ENCODE measurements around the gene FNIP1.

- TF ChIP-seq, protein P1, sequence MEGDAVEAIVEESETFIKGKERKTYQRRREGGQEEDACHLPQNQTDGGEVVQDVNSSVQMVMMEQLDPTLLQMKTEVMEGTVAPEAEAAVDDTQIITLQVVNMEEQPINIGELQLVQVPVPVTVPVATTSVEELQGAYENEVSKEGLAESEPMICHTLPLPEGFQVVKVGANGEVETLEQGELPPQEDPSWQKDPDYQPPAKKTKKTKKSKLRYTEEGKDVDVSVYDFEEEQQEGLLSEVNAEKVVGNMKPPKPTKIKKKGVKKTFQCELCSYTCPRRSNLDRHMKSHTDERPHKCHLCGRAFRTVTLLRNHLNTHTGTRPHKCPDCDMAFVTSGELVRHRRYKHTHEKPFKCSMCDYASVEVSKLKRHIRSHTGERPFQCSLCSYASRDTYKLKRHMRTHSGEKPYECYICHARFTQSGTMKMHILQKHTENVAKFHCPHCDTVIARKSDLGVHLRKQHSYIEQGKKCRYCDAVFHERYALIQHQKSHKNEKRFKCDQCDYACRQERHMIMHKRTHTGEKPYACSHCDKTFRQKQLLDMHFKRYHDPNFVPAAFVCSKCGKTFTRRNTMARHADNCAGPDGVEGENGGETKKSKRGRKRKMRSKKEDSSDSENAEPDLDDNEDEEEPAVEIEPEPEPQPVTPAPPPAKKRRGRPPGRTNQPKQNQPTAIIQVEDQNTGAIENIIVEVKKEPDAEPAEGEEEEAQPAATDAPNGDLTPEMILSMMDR (conservative IDR thresholded peaks at IDR 0.05; ENCODE audit: low read depth in 2 of 2) = no peak
- TF ChIP-seq POLR2AphosphoS5 (IDR thresholded peaks at IDR 0.05; ENCODE audit: low read depth) = no peak
- TF ChIP-seq NANOG (IDR thresholded peaks at IDR 0.05; ENCODE audit: borderline replicate concordance) = no peak
- no peak for TF ChIP-seq CREB1 (CRISPR knock-in tag; IDR thresholded peaks at IDR 0.05; ENCODE audit: low read depth)
- TF ChIP-seq, protein P2, sequence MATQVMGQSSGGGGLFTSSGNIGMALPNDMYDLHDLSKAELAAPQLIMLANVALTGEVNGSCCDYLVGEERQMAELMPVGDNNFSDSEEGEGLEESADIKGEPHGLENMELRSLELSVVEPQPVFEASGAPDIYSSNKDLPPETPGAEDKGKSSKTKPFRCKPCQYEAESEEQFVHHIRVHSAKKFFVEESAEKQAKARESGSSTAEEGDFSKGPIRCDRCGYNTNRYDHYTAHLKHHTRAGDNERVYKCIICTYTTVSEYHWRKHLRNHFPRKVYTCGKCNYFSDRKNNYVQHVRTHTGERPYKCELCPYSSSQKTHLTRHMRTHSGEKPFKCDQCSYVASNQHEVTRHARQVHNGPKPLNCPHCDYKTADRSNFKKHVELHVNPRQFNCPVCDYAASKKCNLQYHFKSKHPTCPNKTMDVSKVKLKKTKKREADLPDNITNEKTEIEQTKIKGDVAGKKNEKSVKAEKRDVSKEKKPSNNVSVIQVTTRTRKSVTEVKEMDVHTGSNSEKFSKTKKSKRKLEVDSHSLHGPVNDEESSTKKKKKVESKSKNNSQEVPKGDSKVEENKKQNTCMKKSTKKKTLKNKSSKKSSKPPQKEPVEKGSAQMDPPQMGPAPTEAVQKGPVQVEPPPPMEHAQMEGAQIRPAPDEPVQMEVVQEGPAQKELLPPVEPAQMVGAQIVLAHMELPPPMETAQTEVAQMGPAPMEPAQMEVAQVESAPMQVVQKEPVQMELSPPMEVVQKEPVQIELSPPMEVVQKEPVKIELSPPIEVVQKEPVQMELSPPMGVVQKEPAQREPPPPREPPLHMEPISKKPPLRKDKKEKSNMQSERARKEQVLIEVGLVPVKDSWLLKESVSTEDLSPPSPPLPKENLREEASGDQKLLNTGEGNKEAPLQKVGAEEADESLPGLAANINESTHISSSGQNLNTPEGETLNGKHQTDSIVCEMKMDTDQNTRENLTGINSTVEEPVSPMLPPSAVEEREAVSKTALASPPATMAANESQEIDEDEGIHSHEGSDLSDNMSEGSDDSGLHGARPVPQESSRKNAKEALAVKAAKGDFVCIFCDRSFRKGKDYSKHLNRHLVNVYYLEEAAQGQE (IDR thresholded peaks at IDR 0.05; ENCODE audit: unreplicated experiment) = no peak
- no peak for TF ChIP-seq EZH2 (IDR thresholded peaks at IDR 0.05; ENCODE audit: low read depth, unreplicated experiment)
- no peak for TF ChIP-seq ZNF114 (CRISPR knock-in tag; IDR thresholded peaks at IDR 0.05)
- TF ChIP-seq JUNB (IDR thresholded peaks at IDR 0.05; ENCODE audit: unreplicated experiment) = no peak
- no peak for TF ChIP-seq EZH2phosphoT487 (IDR thresholded peaks at IDR 0.05; ENCODE audit: unreplicated experiment)
- TF ChIP-seq, protein P3, sequence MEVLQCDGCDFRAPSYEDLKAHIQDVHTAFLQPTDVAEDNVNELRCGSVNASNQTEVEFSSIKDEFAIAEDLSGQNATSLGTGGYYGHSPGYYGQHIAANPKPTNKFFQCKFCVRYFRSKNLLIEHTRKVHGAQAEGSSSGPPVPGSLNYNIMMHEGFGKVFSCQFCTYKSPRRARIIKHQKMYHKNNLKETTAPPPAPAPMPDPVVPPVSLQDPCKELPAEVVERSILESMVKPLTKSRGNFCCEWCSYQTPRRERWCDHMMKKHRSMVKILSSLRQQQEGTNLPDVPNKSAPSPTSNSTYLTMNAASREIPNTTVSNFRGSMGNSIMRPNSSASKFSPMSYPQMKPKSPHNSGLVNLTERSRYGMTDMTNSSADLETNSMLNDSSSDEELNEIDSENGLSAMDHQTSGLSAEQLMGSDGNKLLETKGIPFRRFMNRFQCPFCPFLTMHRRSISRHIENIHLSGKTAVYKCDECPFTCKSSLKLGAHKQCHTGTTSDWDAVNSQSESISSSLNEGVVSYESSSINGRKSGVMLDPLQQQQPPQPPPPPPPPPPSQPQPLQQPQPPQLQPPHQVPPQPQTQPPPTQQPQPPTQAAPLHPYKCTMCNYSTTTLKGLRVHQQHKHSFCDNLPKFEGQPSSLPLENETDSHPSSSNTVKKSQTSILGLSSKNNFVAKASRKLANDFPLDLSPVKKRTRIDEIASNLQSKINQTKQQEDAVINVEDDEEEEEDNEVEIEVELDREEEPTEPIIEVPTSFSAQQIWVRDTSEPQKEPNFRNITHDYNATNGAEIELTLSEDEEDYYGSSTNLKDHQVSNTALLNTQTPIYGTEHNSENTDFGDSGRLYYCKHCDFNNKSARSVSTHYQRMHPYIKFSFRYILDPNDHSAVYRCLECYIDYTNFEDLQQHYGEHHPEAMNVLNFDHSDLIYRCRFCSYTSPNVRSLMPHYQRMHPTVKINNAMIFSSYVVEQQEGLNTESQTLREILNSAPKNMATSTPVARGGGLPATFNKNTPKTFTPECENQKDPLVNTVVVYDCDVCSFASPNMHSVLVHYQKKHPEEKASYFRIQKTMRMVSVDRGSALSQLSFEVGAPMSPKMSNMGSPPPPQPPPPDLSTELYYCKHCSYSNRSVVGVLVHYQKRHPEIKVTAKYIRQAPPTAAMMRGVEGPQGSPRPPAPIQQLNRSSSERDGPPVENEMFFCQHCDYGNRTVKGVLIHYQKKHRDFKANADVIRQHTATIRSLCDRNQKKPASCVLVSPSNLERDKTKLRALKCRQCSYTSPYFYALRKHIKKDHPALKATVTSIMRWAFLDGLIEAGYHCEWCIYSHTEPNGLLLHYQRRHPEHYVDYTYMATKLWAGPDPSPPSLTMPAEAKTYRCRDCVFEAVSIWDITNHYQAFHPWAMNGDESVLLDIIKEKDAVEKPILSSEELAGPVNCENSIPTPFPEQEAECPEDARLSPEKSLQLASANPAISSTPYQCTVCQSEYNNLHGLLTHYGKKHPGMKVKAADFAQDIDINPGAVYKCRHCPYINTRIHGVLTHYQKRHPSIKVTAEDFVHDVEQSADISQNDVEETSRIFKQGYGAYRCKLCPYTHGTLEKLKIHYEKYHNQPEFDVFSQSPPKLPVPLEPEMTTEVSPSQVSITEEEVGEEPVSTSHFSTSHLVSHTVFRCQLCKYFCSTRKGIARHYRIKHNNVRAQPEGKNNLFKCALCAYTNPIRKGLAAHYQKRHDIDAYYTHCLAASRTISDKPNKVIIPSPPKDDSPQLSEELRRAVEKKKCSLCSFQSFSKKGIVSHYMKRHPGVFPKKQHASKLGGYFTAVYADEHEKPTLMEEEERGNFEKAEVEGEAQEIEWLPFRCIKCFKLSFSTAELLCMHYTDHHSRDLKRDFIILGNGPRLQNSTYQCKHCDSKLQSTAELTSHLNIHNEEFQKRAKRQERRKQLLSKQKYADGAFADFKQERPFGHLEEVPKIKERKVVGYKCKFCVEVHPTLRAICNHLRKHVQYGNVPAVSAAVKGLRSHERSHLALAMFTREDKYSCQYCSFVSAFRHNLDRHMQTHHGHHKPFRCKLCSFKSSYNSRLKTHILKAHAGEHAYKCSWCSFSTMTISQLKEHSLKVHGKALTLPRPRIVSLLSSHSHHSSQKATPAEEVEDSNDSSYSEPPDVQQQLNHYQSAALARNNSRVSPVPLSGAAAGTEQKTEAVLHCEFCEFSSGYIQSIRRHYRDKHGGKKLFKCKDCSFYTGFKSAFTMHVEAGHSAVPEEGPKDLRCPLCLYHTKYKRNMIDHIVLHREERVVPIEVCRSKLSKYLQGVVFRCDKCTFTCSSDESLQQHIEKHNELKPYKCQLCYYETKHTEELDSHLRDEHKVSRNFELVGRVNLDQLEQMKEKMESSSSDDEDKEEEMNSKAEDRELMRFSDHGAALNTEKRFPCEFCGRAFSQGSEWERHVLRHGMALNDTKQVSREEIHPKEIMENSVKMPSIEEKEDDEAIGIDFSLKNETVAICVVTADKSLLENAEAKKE (CRISPR knock-in tag; IDR thresholded peaks at IDR 0.05) = no peak
- no peak for TF ChIP-seq STAT1 (IDR thresholded peaks at IDR 0.05; ENCODE audit: unreplicated experiment)
Measured at GRCh38 chr5:131593921-131594320, 202.9 kb downstream of the FNIP1 start.

All from GM23338 (cell line).